Esophagus (tissue), 2 donors: ENCODE results near the gene CSKMT. TPM values are rescaled to one million over a fixed set of nuclear protein-coding genes. Genes with fewer than 3 reads are reported as not detected.
"Not testable (repeated sequence)": the region's sequence is repeated elsewhere in the genome, so short reads cannot be mapped to it uniquely, and the experiment has no call there.

Experiments used
- H3K27ac ChIP-seq, 2 donors: one replicate each; pipeline ENCODE4 v1.5.1; 2013; ENCODE audit warnings: low read depth in 2 of 2, mild to moderate bottlenecking in 2 of 2, inconsistent platforms in 1 of 2, low read length in 1 of 2, moderate library complexity in 1 of 2
- H3K27me3 ChIP-seq, 2 donors: one replicate each; pipeline ENCODE4 v1.6.1; 2013; ENCODE audit warnings: low read length in 2 of 2, control low read depth in 1 of 2, mild to moderate bottlenecking in 1 of 2; ENCODE audit not compliant: insufficient read depth in 2 of 2, control insufficient read depth in 1 of 2
- H3K36me3 ChIP-seq, 2 donors: one replicate each; pipeline ENCODE4 v1.6.1; 2013; ENCODE audit warnings: low read length in 1 of 2; ENCODE audit not compliant: control insufficient read depth in 2 of 2, insufficient read depth in 2 of 2
- H3K4me1 ChIP-seq, 2 donors: one replicate each; pipeline ENCODE4 v1.6.1; 2013; ENCODE audit warnings: low read length in 1 of 2; ENCODE audit not compliant: control insufficient read depth in 2 of 2, insufficient read depth in 2 of 2
- H3K4me3 ChIP-seq, 2 donors: one replicate each; pipeline ENCODE4 v1.5.1; 2013; ENCODE audit warnings: low read length in 2 of 2, mild to moderate bottlenecking in 2 of 2, low read depth in 1 of 2, moderate library complexity in 1 of 2
- H3K9me3 ChIP-seq, 2 donors: one replicate each; pipeline ENCODE4 v1.6.1; 2013; ENCODE audit warnings: mild to moderate bottlenecking in 2 of 2, low read depth in 1 of 2, low read length in 1 of 2, moderate library complexity in 1 of 2; ENCODE audit not compliant: control insufficient read depth in 2 of 2, insufficient read depth in 1 of 2
- WGBS, 2 donors: extraction: QIAGEN DNeasy Blood & Tissue Kit; methylation state at CpG; one replicate each; pipeline ENCODE4 v1.1.7; 2013; 5-methylcytosine and 5-hydroxymethylcytosine counted together
- polyA plus RNA-seq, 2 donors: library from polyadenylated mRNA; stranded (reverse); fragments of 200-250 nt; gene quantifications; one replicate each; pipeline ENCODE4 v1.2.3, GENCODE V29; 2013
- donor health status: healthy with polysubstance abuse.
- donor health status: Bipolar disorder and iron deficiency.

CSKMT gene
- polyA plus RNA-seq, 2 donors: 15.4 to 32.2 TPM

GRCh38 chr11:62671236-62671607 lies 6.1 kb downstream of the CSKMT start:
- 0 to 1% methylated on average over 14 to 17 of the region's 17 CpGs for WGBS, 2 donors
- Histone ChIP-seq H3K4me3 (peak overlapping the region; percentile 87 to 92), H3K4me1 (peaks cover 4 to 9% of the 10 kb centered on the region in 2 donors), H3K27ac (peak overlapping the region; percentile 93 to 97), H3K9me3 (no peaks in the 10 kb centered on the region), H3K27me3 (no peaks in the 10 kb centered on the region), H3K36me3 (peaks cover 3 to 6% of the 10 kb centered on the region in 2 donors)

GRCh38 chr11:62671608-62672389 lies 6.7 kb downstream of the CSKMT start, which contains the start of the genes LBHD1 and UQCC3:
LBHD1 (minus strand) TSS chr11:62672267; CDS start chr11:62670031, 2,236 bp downstream.
UQCC3 (plus strand) TSS chr11:62671673; CDS start chr11:62671746, 73 bp downstream.
- Histone ChIP-seq H3K9me3 (no peaks in the 10 kb centered on the region), H3K36me3 (peaks cover 3 to 6% of the 10 kb centered on the region in 2 donors), H3K4me3 (peak within 1 kb of the TSS; percentile 87 to 92), H3K4me1 (peaks cover 0 to 3% of the 10 kb centered on the region in 2 donors), H3K27ac (peak within 1 kb of the TSS; percentile 93 to 97), H3K27me3 (no peaks in the 10 kb centered on the region)
- 0% methylated on average over 58 to 59 of the region's 59 CpGs for WGBS, 2 donors

GRCh38 chr11:62673196-62673525 lies 8.0 kb downstream of the CSKMT start:
- 68 to 74% methylated on average over 2 of the region's 2 CpGs for WGBS, 2 donors
- no peaks in the 10 kb centered on the region for H3K9me3 ChIP-seq
- H3K4me1 ChIP-seq: peaks cover 0 to 5% of the 10 kb centered on the region in 2 donors
- no peaks in the 10 kb centered on the region for H3K27me3 ChIP-seq
- H3K27ac ChIP-seq: peak overlapping the region; percentile 93 to 97
- H3K36me3 ChIP-seq: peaks cover 3 to 14% of the 10 kb centered on the region in 2 donors
- no peak overlapping the region for H3K4me3 ChIP-seq

- H3K4me1 ChIP-seq: not testable (repeated sequence)
- 90 to 93% methylated on average over 10 of the region's 10 CpGs for WGBS, 2 donors
- peaks cover 3 to 14% of the 10 kb centered on the region in 2 donors for H3K36me3 ChIP-seq
Observed at GRCh38 chr11:62675415-62675814, 10.3 kb downstream of the CSKMT start.

GRCh38 chr11:62676698-62677097 lies 11.6 kb downstream of the CSKMT start:
- H3K36me3 ChIP-seq: peaks cover 3 to 14% of the 10 kb centered on the region in 2 donors
- H3K4me3 ChIP-seq: no peak overlapping the region
- WGBS, 2 donors: 50% methylated on average over 6 of the region's 6 CpGs
- peak overlapping the region in 1 of 2 donors; percentile 49 for H3K27ac ChIP-seq
- H3K9me3 ChIP-seq: no peaks in the 10 kb centered on the region
- H3K4me1 ChIP-seq: peaks cover 0 to 5% of the 10 kb centered on the region in 2 donors
- H3K27me3 ChIP-seq: no peaks in the 10 kb centered on the region

More at GRCh38 chr11:62675415-62675814, 10.3 kb downstream of the CSKMT start:
- H3K27me3 ChIP-seq, H3K27ac ChIP-seq, H3K4me3 ChIP-seq, H3K9me3 ChIP-seq: not testable (repeated sequence)

- peaks cover 3 to 14% of the 10 kb centered on the region in 2 donors for H3K36me3 ChIP-seq
- WGBS, 2 donors: 75 to 77% methylated on average over 6 of the region's 6 CpGs
- no peak overlapping the region for H3K27ac ChIP-seq
Observed at GRCh38 chr11:62677156-62677555, 12.0 kb downstream of the CSKMT start.

GRCh38 chr11:62677714-62678113 lies 12.6 kb downstream of the CSKMT start:
- Histone ChIP-seq H3K9me3 (no peaks in the 10 kb centered on the region), H3K27me3 (no peaks in the 10 kb centered on the region), H3K4me3 (peak overlapping the region; percentile 93 to 99), H3K27ac (peak overlapping the region in 1 of 2 donors; percentile 81), H3K36me3 (peaks cover 3 to 14% of the 10 kb centered on the region in 2 donors), H3K4me1 (peaks cover 0 to 3% of the 10 kb centered on the region in 2 donors)
- 72 to 76% methylated on average over 15 of the region's 15 CpGs for WGBS, 2 donors

More at GRCh38 chr11:62677156-62677555, 12.0 kb downstream of the CSKMT start:
- no peaks in the 10 kb centered on the region for H3K27me3 ChIP-seq
- H3K4me1 ChIP-seq: peaks cover 0 to 5% of the 10 kb centered on the region in 2 donors
- no peaks in the 10 kb centered on the region for H3K9me3 ChIP-seq
- no peak overlapping the region for H3K4me3 ChIP-seq

- WGBS, 2 donors: 2 to 3% methylated on average over 16 of the region's 16 CpGs
Observed at GRCh38 chr11:62678433-62678769, 13.3 kb downstream of the CSKMT start.

GRCh38 chr11:62678770-62679696 lies 13.9 kb downstream of the CSKMT start, which contains the start of gene UBXN1:
UBXN1 (minus strand) TSS chr11:62679073; CDS start chr11:62678923, 150 bp downstream.
- peaks cover 3 to 14% of the 10 kb centered on the region in 2 donors for H3K36me3 ChIP-seq
- H3K4me1 ChIP-seq: peaks cover 0 to 2% of the 10 kb centered on the region in 2 donors
- 5% methylated on average over 55 of the region's 55 CpGs for WGBS, 2 donors
- H3K27me3 ChIP-seq: no peaks in the 10 kb centered on the region
- H3K4me3 ChIP-seq: peak within 1 kb of the TSS; percentile 93 to 99
- no peaks in the 10 kb centered on the region for H3K9me3 ChIP-seq
- H3K27ac ChIP-seq: peak within 1 kb of the TSS; percentile 81 to 96

More at GRCh38 chr11:62678433-62678769, 13.3 kb downstream of the CSKMT start:
- Histone ChIP-seq H3K27ac (peak overlapping the region; percentile 81 to 96), H3K27me3 (no peaks in the 10 kb centered on the region), H3K4me1 (peaks cover 0 to 2% of the 10 kb centered on the region in 2 donors), H3K36me3 (peaks cover 3 to 14% of the 10 kb centered on the region in 2 donors), H3K9me3 (no peaks in the 10 kb centered on the region), H3K4me3 (peak overlapping the region; percentile 93 to 99)
